Skeletal muscle satellite cell (primary cell): ENCODE measurements around the gene GTF3C2.
"Not testable (repeated sequence)": the region's sequence is repeated elsewhere in the genome, so short reads cannot be mapped to it uniquely, and the experiment has no call there.

ENCODE experiments used
- H3K27me3 ChIP-seq: 2 replicates; pipeline ENCODE4 v1.7.0; 2013; ENCODE audit warnings: low read length; ENCODE audit not compliant: control insufficient read depth, insufficient read depth
- H3K36me3 ChIP-seq: 2 replicates; pipeline ENCODE4 v1.7.0; 2013; ENCODE audit warnings: mild to moderate bottlenecking, control low read depth, low read length; ENCODE audit not compliant: insufficient read depth
- H3K4me1 ChIP-seq: 2 replicates; pipeline ENCODE4 v1.7.0; 2013; ENCODE audit warnings: low read length; ENCODE audit not compliant: control insufficient read depth, insufficient read depth
- H3K4me2 ChIP-seq: 2 replicates; pipeline ENCODE4 v1.7.0; 2013; ENCODE audit warnings: mild to moderate bottlenecking, low read length
- H3K4me3 ChIP-seq: 2 replicates; pipeline ENCODE4 v1.7.0; 2013; ENCODE audit warnings: low read length
- H3K9ac ChIP-seq: 2 replicates; pipeline ENCODE4 v1.7.0; 2013; ENCODE audit warnings: mild to moderate bottlenecking, low read depth, low read length, moderate library complexity
- H3K9me3 ChIP-seq: replicated peaks from 2 replicates; pipeline ENCODE4 v1.7.0; 2013; ENCODE audit warnings: mild to moderate bottlenecking, control low read depth, low read length

Gene GTF3C2

DNA sequence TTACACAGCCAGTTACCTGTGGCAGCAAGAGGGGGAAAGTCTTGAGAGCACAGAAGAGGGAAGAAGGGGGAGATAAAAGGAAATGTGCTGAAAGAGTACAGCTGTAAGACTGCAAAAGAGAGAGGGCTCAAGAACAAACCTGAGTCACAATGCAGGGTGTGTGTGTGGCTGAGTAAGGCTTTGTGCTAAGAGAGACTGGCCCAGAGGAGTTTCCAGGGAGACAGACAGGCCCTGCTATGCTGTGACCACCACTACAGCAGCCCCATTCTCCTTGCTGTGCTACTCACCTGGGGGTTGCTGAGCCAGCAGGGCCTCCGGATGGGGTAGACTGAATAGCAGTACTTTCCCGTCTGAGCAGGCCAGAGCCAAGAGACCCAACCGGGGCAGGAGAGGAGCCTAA, 21.3 kb downstream of the GTF3C2 start:
- H3K9me3 ChIP-seq, result no peaks in the 10 kb centered on the region
- H3K4me1 ChIP-seq, result no peaks in the 10 kb centered on the region
- peaks cover 52% of the 10 kb centered on the region for H3K36me3 ChIP-seq
- H3K9ac ChIP-seq, result no peak overlapping the region
- no peaks in the 10 kb centered on the region for H3K27me3 ChIP-seq
- no peak overlapping the region for H3K4me3 ChIP-seq
- H3K4me2 ChIP-seq, result no peak overlapping the region

DNA sequence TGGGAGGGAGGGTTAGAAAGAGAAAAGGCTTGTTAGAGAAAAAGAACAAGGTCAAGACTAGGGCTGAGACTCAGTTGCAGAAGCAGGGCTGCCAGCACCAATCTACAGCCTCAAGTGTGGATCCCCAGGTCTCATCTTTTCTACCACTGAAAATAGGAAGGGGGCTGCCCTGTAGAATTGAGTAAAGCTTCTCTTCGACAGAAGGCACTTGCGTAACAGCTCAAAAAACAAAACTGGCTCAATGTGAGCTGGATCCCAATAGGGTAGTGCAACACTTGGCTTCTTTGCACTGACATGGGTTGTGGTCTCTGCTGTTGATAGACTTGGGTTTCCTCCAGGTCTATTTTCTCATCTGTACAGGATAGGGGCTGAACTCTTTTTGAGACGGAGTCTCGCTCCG, 31.8 kb downstream of the GTF3C2 start:
- no peaks in the 10 kb centered on the region for H3K9me3 ChIP-seq
- H3K36me3 ChIP-seq, result peaks cover 39% of the 10 kb centered on the region
- no peak overlapping the region for H3K4me2 ChIP-seq
- H3K9ac ChIP-seq, result no peak overlapping the region
- H3K4me1 ChIP-seq, result peaks cover 26% of the 10 kb centered on the region
- no peaks in the 10 kb centered on the region for H3K27me3 ChIP-seq
- H3K4me3 ChIP-seq, result no peak overlapping the region

DNA sequence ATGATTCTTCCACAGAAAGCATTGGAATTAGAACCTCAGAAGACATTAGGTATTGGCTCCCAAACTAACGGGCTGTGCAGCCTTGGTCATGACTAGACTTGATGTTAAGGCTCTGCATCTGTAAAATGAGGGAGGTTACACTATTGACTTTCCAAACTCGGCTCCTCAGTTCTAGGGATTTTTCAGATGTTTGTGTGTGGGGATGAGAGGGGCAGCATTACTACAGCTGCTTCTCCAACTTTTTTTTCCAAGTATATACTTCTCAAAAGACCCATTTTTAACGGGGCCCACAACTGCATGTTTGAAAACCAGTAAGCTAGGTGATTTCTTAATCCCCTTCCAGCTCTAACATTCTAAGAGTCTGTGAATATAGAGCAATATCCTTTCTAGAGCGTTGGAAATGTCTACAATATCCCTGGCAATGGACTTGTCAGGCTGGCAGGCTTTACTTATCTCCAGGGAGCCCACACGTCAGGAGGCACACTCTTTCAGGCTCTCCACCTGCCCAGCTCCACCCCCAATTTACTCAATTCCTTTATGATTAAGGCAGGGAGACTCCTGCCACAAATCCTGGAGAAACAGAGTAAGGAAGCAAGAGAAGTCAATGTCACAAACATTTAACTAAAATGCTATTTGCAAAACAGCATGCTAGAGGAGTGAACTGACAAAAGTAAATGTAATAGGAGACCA, 32.8 kb downstream of the GTF3C2 start:
- H3K9ac ChIP-seq, result peak overlapping the region; percentile 93
- peaks cover 29% of the 10 kb centered on the region for H3K36me3 ChIP-seq
- peaks cover 26% of the 10 kb centered on the region for H3K4me1 ChIP-seq
- no peaks in the 10 kb centered on the region for H3K9me3 ChIP-seq
- H3K4me2 ChIP-seq, result peak overlapping the region; percentile 91
- peak overlapping the region; percentile 82 for H3K4me3 ChIP-seq
- no peaks in the 10 kb centered on the region for H3K27me3 ChIP-seq

DNA sequence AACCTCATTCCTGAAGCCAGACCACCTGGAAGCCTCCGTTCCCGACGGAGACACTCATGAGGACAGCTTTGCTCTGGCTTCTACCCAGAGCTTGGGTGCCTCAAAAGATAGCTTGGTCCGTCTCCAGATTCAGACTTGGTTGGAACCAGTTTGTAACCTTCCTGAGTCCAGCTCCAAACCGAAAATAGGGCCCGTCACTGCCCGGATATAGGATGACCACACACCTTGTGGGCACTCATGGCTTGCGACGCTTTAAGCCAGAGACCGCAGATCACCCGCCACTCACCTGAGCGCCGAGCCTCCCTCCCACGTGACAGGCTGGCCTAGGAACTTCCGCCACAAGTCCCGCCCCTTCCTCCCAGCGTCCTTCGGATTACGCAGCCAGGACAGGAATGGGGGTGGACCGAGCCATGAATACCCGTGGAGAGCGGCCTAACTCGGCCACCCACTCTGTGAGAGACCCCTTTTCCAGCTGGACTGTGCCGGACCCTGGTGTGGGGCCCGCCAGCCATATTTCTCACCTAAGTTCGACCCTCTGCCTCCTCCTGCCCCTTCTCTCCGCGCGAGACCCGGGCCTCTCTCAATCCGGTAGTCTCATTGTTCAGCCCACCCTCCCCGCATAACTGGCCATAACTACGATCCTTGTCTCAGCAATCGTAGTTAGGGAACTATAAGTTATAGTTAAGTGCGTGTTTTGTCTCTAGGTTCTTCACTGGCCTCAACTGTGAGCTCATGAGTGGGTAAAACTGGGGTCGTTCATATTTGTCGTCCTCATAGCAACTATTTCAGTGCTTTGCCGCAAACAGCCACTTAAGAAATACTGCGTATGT, 33.6 kb downstream of the GTF3C2 start, which contains the start of gene MPV17:
Gene MPV17 (minus strand): TSS at position 332 of the 830 bp plus-strand sequence. CDS start 580 bp downstream, outside the sequence.
- peak within 1 kb of the TSS; percentile 91 for H3K4me2 ChIP-seq

DNA sequence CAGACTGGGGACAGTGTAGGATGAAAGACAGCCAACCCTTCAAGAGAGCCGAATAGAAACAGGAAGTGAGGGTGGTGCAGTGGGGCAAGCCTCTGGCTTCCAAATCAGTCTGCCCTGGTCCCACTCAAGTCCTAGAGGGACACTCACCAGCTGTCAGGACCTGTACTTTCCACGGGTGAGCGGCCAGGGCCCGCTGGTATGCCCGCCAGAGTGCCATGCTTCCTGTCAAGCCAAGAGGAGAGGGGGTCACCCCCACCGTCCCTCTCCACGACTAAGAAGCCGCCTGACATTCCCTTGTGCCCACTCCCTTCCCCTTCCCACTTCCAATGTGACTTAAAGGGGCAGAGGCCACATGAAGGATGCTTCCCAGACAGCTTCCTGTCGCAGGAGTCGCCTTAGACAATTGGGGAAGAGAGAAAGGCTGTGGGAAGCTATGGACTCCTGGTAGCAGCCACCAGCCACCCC, 34.2 kb downstream of the GTF3C2 start:
- peak overlapping the region; percentile 91 for H3K4me2 ChIP-seq
- H3K4me1 ChIP-seq, result peaks cover 26% of the 10 kb centered on the region
- no peaks in the 10 kb centered on the region for H3K27me3 ChIP-seq
- peaks cover 22% of the 10 kb centered on the region for H3K36me3 ChIP-seq
- no peaks in the 10 kb centered on the region for H3K9me3 ChIP-seq
- H3K4me3 ChIP-seq, result peak overlapping the region; percentile 82
- peak overlapping the region; percentile 93 for H3K9ac ChIP-seq

More for the DNA sequence above, 33.6 kb downstream of the GTF3C2 start, which contains the start of gene MPV17:
- peak within 1 kb of the TSS; percentile 93 for H3K9ac ChIP-seq
- peaks cover 22% of the 10 kb centered on the region for H3K36me3 ChIP-seq
- H3K9me3 ChIP-seq, result no peaks in the 10 kb centered on the region
- peaks cover 26% of the 10 kb centered on the region for H3K4me1 ChIP-seq
- peak within 1 kb of the TSS; percentile 82 for H3K4me3 ChIP-seq
- H3K27me3 ChIP-seq, result no peaks in the 10 kb centered on the region

DNA sequence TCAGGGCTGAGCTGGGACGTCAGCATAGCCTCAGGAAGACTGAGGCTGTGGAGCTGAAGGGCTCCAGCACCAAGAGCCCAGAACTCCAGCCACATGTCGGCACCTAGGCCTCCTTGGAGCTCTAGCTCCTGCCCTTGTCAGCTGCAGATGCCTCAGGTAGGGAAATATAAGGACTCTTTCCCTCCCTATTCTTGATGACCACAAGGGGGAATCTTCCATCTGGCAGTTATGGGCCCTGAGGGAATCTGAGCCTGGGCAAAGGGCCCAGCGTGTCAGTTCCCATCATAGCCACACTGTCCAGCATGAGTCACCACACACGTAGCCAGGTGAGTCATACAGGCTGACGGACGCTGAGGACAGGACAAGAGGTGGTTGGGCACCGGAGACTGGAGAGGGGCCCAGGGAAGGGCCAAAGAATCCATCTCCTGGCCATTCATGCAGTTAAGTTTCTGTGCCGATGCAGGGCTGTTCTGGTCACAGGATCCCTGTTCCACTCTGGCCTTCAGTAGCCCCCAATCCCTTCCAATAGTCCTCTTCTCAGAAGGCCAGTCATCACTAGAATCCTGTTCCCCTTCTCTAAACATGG, 35.5 kb downstream of the GTF3C2 start:
- no peaks in the 10 kb centered on the region for H3K27me3 ChIP-seq
- peak overlapping the region; percentile 91 for H3K4me2 ChIP-seq
- H3K4me1 ChIP-seq, result peaks cover 29% of the 10 kb centered on the region
- peaks cover 22% of the 10 kb centered on the region for H3K36me3 ChIP-seq
- H3K4me3 ChIP-seq, result peak overlapping the region; percentile 82
- H3K9ac ChIP-seq, result peak overlapping the region; percentile 93
- no peaks in the 10 kb centered on the region for H3K9me3 ChIP-seq

DNA sequence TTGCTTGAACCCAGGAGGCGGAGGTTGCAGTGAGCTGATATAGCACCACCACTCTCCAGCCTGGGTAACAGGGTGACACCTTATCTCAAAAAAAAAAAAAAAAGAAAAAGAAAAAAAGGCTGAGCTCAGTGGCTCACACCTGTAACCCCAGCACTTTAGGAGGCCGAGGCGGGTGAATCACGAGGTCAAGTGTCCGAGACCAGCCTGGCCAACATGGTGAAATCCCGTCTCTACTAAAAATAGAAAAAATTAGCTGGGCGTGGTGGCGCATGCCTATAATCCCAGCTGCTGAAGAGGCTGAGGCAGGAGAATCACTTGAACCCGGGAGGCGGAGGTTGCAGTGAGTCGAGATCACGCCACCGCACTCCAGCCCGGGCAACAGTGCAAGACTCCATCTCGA, 36.7 kb downstream of the GTF3C2 start:
- H3K4me1 ChIP-seq, result peaks cover 29% of the 10 kb centered on the region

DNA sequence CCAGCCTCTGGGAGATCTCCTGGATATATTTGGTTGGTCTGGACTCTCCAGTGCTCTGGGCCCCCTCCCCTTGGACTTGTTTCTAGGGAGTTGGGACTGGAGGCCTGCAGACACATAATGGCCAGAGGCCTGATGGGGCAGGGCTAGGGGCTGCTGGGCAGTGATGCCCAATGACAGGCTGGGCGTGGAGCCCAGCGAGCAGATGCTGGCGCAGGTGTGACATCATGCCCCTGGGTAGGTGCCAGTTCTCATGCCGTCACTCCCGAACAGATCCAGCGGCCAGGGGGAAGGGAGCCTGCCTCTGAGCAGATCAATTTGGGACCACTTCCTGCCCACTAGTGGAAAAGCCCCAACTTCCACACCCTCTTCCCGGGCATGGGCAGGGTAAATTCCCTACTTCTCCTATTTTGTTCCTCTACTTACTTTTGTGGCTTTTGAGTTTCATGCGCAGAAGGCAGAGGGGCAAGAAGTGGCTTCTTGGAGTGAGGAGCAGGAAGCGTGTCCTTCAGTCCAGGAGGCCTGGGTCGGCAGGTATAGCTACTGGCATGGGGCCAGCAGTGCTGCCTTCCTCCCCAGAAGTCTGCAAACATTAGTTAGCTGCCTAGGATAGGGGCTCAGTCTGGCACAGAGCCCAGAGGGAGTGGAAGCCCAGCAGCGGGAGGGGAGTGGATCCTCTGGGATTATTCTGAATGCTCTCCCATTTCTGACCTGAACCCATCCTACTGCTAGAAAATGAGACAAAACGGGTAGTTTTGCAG, 39.7 kb downstream of the GTF3C2 start:
- Histone ChIP-seq H3K27me3 (no peaks in the 10 kb centered on the region), H3K4me3 (no peak overlapping the region), H3K9me3 (no peaks in the 10 kb centered on the region), H3K9ac (no peak overlapping the region), H3K4me2 (no peak overlapping the region), H3K36me3 (peaks cover 16% of the 10 kb centered on the region), H3K4me1 (peaks cover 16% of the 10 kb centered on the region)

More for the DNA sequence above, 36.7 kb downstream of the GTF3C2 start:
- not testable (repeated sequence) for H3K27me3 ChIP-seq, H3K4me2 ChIP-seq, H3K9me3 ChIP-seq, H3K9ac ChIP-seq, H3K4me3 ChIP-seq
- H3K36me3 ChIP-seq, result peaks cover 16% of the 10 kb centered on the region

DNA sequence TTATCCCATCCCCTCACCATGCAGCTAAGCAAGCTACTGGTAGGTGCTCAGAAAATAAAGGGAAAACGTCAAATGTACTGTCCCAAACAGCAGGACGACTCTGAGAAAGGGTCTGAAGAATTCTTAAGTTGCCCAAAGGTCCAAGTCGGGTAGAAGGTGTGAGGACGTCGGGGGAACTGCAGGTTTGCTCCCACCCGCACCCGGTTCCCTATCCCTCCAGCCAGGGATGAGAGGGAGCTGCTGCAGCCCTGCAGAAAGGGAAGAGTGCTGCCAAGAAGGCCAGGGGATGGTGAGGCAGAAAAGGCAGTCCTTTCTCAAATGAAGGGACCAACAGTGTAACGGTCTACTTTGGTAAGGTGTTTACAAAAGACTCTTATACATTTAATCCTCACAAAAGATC, 41.4 kb downstream of the GTF3C2 start:
- Histone ChIP-seq H3K4me3 (no peak overlapping the region), H3K4me1 (peaks cover 3% of the 10 kb centered on the region), H3K36me3 (peaks cover 16% of the 10 kb centered on the region), H3K9me3 (no peaks in the 10 kb centered on the region), H3K9ac (no peak overlapping the region), H3K27me3 (no peaks in the 10 kb centered on the region), H3K4me2 (no peak overlapping the region)

DNA sequence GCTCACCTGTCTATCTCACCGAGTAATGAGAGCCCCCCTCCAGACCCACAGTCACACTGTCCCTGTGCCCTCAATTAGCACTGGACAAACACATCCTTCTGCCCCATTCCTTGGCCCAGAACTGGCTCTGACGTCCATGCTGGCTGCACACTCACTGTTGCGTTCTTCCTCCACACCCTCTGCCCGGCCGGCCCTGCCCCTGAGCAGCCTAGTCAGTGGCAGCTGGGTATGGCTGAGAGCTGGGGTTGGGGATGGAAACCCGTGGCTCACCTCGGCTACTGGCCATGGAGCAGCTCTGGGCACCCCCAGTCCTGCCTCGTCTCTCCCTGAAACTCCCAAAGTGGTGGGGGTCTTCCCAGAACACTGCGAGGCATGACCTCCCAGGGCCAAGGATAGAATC, 41.9 kb downstream of the GTF3C2 start:
- Histone ChIP-seq H3K4me3 (no peak overlapping the region), H3K36me3 (peaks cover 17% of the 10 kb centered on the region), H3K4me1 (peaks cover 3% of the 10 kb centered on the region), H3K27me3 (no peaks in the 10 kb centered on the region), H3K4me2 (no peak overlapping the region), H3K9ac (no peak overlapping the region), H3K9me3 (no peaks in the 10 kb centered on the region)
